Esophagus squamous epithelium (tissue), 5 donors: Measurements from ENCODE around the gene ZSCAN30. TPM values are rescaled to one million over a fixed set of nuclear protein-coding genes. Genes with fewer than 3 reads are reported as not detected.

ENCODE experiments used
- DNase-seq: peaks from one replicate; lab custom pipeline; 2025; lab: John Stamatoyannopoulos, UW
- H3K27ac ChIP-seq, 4 donors: fragments of 200-600 bp; sonication (generic); one replicate each; pipeline ENCODE4 v1.5.1; 2016 to 2019; ENCODE audit warnings: mild to moderate bottlenecking in 1 of 4
- H3K27me3 ChIP-seq, 4 donors: fragments of 200-600 bp; sonication (generic); 1 replicate in 3 of 4; 2 replicates in 1 of 4; pipeline versions ENCODE4 v1.5.1 to v1.6.0; 2017 to 2021; ENCODE audit warnings: antibody characterized with exemption in 1 of 4
- H3K36me3 ChIP-seq, 3 donors: fragments of 200-600 bp; sonication (generic); one replicate each; pipeline ENCODE4 v1.5.1; 2016 to 2019
- H3K4me1 ChIP-seq, 3 donors: fragments of 200-600 bp; sonication (generic); one replicate each; pipeline ENCODE4 v1.5.1; 2017 to 2019
- H3K4me3 ChIP-seq, 4 donors: fragments of 200-600 bp; sonication (generic); 1 replicate in 3 of 4; 2 replicates in 1 of 4; pipeline ENCODE4 v1.5.1; 2016 to 2019; ENCODE audit warnings: mild to moderate bottlenecking in 2 of 4, moderate library complexity in 1 of 4
- H3K9me3 ChIP-seq, 3 donors: fragments of 200-600 bp; sonication (generic); one replicate each; pipeline ENCODE4 v1.5.1; 2016 to 2019
- POLR2A ChIP-seq, 4 donors: fragments of 450-650 bp; IDR thresholded peaks; one replicate each; pipeline ENCODE4 v1.6.1; 2017; ENCODE audit warnings: antibody characterized with exemption in 4 of 4, mild to moderate bottlenecking in 4 of 4, moderate library complexity in 3 of 4
- WGBS, 2 donors: methylation state at CpG; one replicate each; pipeline ENCODE4 v1.1.5; 2018; 5-methylcytosine and 5-hydroxymethylcytosine counted together
- intact Hi-C: fragments of 100-400 bp; cut with DNase I; formaldehyde crosslinking; loops from one replicate; pipeline ENCODE4 v1.15.0; 2022
- total RNA-seq, 4 donors: library from RNA; depleted of rRNA; stranded (reverse); fragments of >200 nt; gene quantifications; one replicate each; pipeline ENCODE4 v1.1.0, GENCODE V29; 2016
- TF ChIP-seq, protein P1 (sequence below), 6 experiments: fragments of 450-650 bp in 4 of 6; fragments of 200-600 bp in 2 of 6; sonication (generic) in 2 of 6; IDR thresholded peaks; one replicate each; pipeline ENCODE4 v1.5.1; 2016 to 2019; ENCODE audit warnings: antibody characterized with exemption in 6 of 6, mild to moderate bottlenecking in 4 of 6, moderate library complexity in 4 of 6
- donor health status: DM: yes; HTN: yes; CAD: no.

ZSCAN30 gene
- total RNA-seq, 4 donors from 2014 or later = 4.1 to 14.9 (median 8.0) TPM

DNA sequence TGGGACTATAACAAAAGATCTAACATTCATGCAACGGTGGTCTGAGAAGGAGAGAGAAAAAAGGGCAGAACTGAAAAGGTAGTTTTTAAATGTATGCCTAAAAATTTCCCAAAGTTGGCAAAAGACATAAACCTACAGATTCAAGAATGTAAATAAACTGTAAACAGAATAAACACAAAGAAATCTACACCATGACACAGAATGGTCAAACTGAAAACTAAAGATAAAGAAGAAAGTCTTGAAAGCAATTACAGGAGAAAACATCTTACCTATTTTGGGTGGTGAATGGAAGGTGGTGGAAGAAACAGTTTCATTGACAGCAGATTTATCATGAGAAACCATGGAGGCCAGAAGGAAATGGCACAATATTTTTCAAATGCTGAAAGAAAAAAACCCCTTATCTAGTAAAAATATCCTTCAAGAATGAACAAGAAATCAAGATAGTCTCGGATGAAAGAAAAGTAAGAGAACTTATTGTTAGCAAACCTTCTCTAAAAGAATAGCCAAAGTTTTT is 84.8 kb downstream of the ZSCAN30 start:
- H3K4me1 ChIP-seq = peaks cover 0 to 6% (median 0%) of the 10 kb centered on the region in 3 donors
- H3K9me3 ChIP-seq = no peaks in the 10 kb centered on the region
- H3K4me3 ChIP-seq = no peak overlapping the region
- WGBS, 2 donors = 68 to 96% methylated on average over 2 of the region's 2 CpGs
- DNase-seq = no peak
- H3K36me3 ChIP-seq = no peaks in the 10 kb centered on the region
- TF ChIP-seq, protein P1, sequence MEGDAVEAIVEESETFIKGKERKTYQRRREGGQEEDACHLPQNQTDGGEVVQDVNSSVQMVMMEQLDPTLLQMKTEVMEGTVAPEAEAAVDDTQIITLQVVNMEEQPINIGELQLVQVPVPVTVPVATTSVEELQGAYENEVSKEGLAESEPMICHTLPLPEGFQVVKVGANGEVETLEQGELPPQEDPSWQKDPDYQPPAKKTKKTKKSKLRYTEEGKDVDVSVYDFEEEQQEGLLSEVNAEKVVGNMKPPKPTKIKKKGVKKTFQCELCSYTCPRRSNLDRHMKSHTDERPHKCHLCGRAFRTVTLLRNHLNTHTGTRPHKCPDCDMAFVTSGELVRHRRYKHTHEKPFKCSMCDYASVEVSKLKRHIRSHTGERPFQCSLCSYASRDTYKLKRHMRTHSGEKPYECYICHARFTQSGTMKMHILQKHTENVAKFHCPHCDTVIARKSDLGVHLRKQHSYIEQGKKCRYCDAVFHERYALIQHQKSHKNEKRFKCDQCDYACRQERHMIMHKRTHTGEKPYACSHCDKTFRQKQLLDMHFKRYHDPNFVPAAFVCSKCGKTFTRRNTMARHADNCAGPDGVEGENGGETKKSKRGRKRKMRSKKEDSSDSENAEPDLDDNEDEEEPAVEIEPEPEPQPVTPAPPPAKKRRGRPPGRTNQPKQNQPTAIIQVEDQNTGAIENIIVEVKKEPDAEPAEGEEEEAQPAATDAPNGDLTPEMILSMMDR (IDR thresholded peaks at IDR 0.05) = no peak
- no peak for TF ChIP-seq POLR2A (IDR thresholded peaks at IDR 0.05)
- intact Hi-C loops = no loop called here
- H3K27me3 ChIP-seq = no peaks in the 10 kb centered on the region
- H3K27ac ChIP-seq = no peak overlapping the region

DNA sequence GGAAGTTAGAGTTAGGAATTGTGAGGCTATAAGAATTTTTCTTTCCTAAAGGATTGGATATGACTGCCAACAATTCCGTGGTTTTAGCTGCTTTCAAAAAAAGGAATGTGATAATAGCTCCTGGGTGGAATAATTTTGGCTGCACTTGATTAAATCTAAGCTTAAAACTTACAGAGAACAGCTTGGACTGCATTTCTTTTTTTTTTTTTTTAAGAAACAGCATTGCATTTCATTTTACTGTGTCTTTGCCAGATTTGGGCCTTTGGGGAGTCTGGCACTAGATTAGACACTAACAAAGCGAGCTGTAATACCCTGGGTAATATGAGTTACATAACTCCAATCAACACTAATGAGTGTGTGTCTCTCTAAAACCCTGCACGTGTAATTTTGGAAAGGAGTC is 87.0 kb downstream of the ZSCAN30 start:
- Histone ChIP-seq H3K36me3 (no peaks in the 10 kb centered on the region), H3K27me3 (no peaks in the 10 kb centered on the region), H3K9me3 (no peaks in the 10 kb centered on the region), H3K4me1 (peaks cover 0 to 6% (median 0%) of the 10 kb centered on the region in 3 donors), H3K4me3 (no peak overlapping the region), H3K27ac (no peak overlapping the region)
- DNase-seq = no peak
- TF ChIP-seq, protein P1 (IDR thresholded peaks at IDR 0.05) = no peak
- no peak for TF ChIP-seq POLR2A (IDR thresholded peaks at IDR 0.05)
- intact Hi-C loops = no loop called here
- WGBS, 2 donors = 10 to 22% methylated on average over 3 of the region's 3 CpGs

DNA sequence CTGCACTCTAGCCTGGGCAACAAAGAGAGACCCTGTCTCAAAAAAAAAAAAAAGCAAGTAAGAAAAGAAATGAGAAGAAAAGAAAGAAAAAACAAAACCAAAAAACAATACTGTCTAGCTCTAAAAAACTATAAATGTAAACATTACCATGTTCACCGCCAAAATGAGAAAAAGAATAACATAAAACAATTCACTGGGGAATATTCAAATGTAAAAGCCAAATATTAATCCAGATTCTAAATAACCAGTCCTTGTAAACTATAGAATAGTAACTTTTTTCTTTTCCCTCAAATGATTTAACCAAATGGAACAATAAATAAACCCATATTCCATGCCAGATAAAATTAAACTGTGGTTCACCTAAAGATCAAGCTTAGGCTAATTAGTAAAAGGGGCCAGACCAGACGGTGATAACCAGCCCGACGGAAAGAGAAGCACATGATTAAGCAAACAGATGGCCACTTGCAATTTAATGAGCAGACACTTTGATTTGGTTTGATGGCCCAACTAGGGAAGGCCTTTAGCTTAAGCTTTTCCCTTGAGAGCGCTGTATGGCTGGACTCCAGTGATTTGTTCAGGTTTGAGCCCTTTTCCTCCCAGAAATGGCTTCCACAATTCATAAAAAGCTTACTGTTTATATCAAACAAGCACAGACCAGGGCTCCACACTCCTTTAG is 88.6 kb downstream of the ZSCAN30 start:
- WGBS, 2 donors = 63 to 76% methylated on average over 5 of the region's 5 CpGs
- no peak overlapping the region for H3K4me3 ChIP-seq
- no peak for DNase-seq
- peaks cover 0 to 6% (median 0%) of the 10 kb centered on the region in 3 donors for H3K4me1 ChIP-seq
- H3K9me3 ChIP-seq = no peaks in the 10 kb centered on the region
- no peak overlapping the region for H3K27ac ChIP-seq
- intact Hi-C loops = no loop called here
- H3K27me3 ChIP-seq = no peaks in the 10 kb centered on the region
- TF ChIP-seq, protein P1 (IDR thresholded peaks at IDR 0.05) = no peak
- no peak for TF ChIP-seq POLR2A (IDR thresholded peaks at IDR 0.05)
- H3K36me3 ChIP-seq = no peaks in the 10 kb centered on the region

Other genes with a start within 250 kb of the ZSCAN30 start
- gene MAPRE2, start 248.8 kb downstream of the ZSCAN30 start, total RNA-seq = 1 to 10 TPM; 1.5 to 9.0 (median 5.0) TPM
- gene ZNF397, start 49.2 kb downstream of the ZSCAN30 start, total RNA-seq = 10 to 100 TPM; 10.4 to 24.2 (median 15.5) TPM
- gene ZNF24, start 54.2 kb upstream of the ZSCAN30 start, total RNA-seq = 10 to 100 TPM; 20.8 to 30.3 (median 23.4) TPM
- gene ZNF396, start 87.1 kb upstream of the ZSCAN30 start, total RNA-seq = 1 to 10 TPM in 2 of 4 donors, under 1 TPM in 2; 0.11 to 2.0 (median 0.95) TPM
- gene INO80C, start 207.7 kb upstream of the ZSCAN30 start, total RNA-seq = 10 to 100 TPM; 13.2 to 30.1 (median 17.9) TPM